Hepatocyte (in vitro differentiated cells): Measurements from ENCODE around the gene GRIA1.

Source experiments
- EZH2 ChIP-seq: fragments of 200-600 bp; sonication (generic); IDR thresholded peaks from 2 replicates; pipeline ENCODE4 v1.6.1; 2016; ENCODE audit warnings: antibody characterized with exemption, mild to moderate bottlenecking, borderline replicate concordance
- TF ChIP-seq, protein P1 (sequence below): fragments of 200-600 bp; sonication (generic); IDR thresholded peaks from 2 replicates; pipeline ENCODE4 v1.5.1; 2016; ENCODE audit warnings: antibody characterized with exemption, mild to moderate bottlenecking; ENCODE audit not compliant: poor library complexity

DNA sequence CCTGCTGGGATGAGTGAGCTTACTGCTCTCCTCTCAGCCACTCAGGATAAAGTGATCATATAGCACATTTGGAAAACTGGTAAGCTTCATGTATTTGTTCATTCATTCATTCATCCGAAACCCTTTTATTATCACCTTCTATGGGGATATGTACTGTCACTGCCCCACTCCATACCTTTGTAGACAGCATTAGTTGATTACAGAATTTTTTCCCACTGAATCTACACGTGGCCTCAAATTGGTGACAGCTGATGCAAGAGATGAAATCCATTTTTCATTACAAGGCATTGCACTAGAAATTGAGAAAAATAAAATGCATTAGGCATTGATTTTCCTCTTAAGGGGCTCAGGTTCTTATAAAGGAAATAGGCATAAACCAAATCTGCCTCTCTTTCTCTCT, 9.7 kb downstream of the GRIA1 start:
- TF ChIP-seq, protein P1, sequence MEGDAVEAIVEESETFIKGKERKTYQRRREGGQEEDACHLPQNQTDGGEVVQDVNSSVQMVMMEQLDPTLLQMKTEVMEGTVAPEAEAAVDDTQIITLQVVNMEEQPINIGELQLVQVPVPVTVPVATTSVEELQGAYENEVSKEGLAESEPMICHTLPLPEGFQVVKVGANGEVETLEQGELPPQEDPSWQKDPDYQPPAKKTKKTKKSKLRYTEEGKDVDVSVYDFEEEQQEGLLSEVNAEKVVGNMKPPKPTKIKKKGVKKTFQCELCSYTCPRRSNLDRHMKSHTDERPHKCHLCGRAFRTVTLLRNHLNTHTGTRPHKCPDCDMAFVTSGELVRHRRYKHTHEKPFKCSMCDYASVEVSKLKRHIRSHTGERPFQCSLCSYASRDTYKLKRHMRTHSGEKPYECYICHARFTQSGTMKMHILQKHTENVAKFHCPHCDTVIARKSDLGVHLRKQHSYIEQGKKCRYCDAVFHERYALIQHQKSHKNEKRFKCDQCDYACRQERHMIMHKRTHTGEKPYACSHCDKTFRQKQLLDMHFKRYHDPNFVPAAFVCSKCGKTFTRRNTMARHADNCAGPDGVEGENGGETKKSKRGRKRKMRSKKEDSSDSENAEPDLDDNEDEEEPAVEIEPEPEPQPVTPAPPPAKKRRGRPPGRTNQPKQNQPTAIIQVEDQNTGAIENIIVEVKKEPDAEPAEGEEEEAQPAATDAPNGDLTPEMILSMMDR, result no peak
- no peak for TF ChIP-seq EZH2
